Astrocyte (in vitro differentiated cells and primary cell): ENCODE data around the gene TADA2A. TPM values are rescaled to one million over a fixed set of nuclear protein-coding genes. Genes with fewer than 3 reads are reported as not detected.
"Not testable (repeated sequence)": the region's sequence is repeated elsewhere in the genome, so short reads cannot be mapped to it uniquely, and the experiment has no call there.

Experiments
- DNase-seq: peaks from one replicate; pipeline ENCODE4 v3.0.0-alpha.2; 2010; ENCODE audit warnings: low read depth
- FAIRE-seq: peaks from 2 replicates; lab custom pipeline; 2011; peaks lifted over from hg19 to GRCh38; lab: Jason Lieb, UNC
- H2AFZ ChIP-seq: 2 replicates; pipeline ENCODE4 v1.6.0; 2012; ENCODE audit warnings: low read depth, low read length, inconsistent platforms
- H3K27ac ChIP-seq: 2 replicates; pipeline ENCODE4 v1.5.1; 2011; ENCODE audit warnings: low read depth, low read length, inconsistent platforms
- H3K27me3 ChIP-seq: 2 replicates; pipeline ENCODE4 v1.6.0; 2011; ENCODE audit warnings: low read length, inconsistent platforms; ENCODE audit not compliant: insufficient read depth
- H3K36me3 ChIP-seq: 2 replicates; pipeline ENCODE4 v1.5.1; 2011; ENCODE audit warnings: low read length, inconsistent platforms; ENCODE audit not compliant: insufficient read depth
- H3K4me1 ChIP-seq: 2 replicates; pipeline ENCODE4 v1.5.1; 2011; ENCODE audit warnings: low read length, inconsistent platforms; ENCODE audit not compliant: insufficient read depth
- H3K4me2 ChIP-seq: 2 replicates; pipeline ENCODE4 v1.6.0; 2012; ENCODE audit warnings: low read length, inconsistent platforms
- H3K4me3 ChIP-seq: 2 replicates; pipeline ENCODE4 v1.5.1; 2011; ENCODE audit warnings: low read depth, mild to moderate bottlenecking, low read length, inconsistent platforms; ENCODE audit not compliant: insufficient read depth
- H3K79me2 ChIP-seq: 2 replicates; pipeline ENCODE4 v1.6.0; 2012; ENCODE audit warnings: mild to moderate bottlenecking, low read length, inconsistent platforms; ENCODE audit not compliant: insufficient read depth
- H3K9ac ChIP-seq: 2 replicates; pipeline ENCODE4 v1.6.0; 2012; ENCODE audit warnings: mild to moderate bottlenecking, low read length, inconsistent platforms
- H3K9me3 ChIP-seq: 2 replicates; pipeline ENCODE4 v1.5.1; 2012; ENCODE audit warnings: low read depth, mild to moderate bottlenecking, low read length, inconsistent platforms; ENCODE audit not compliant: insufficient read depth
- H4K20me1 ChIP-seq: 2 replicates; pipeline ENCODE4 v1.6.0; 2012; ENCODE audit warnings: low read length, inconsistent platforms; ENCODE audit not compliant: insufficient read depth
- H3K27ac Mint-ChIP-seq: one replicate; pipeline ENCODE4 v1.8.0; 2021; ENCODE audit warnings: mild to moderate bottlenecking, mixed read lengths; ENCODE audit not compliant: unreplicated experiment
- H3K27me3 Mint-ChIP-seq: one replicate; pipeline ENCODE4 v1.8.0; 2021; ENCODE audit warnings: low read depth, mixed read lengths; ENCODE audit not compliant: unreplicated experiment
- H3K36me3 Mint-ChIP-seq: one replicate; pipeline ENCODE4 v1.8.0; 2021; ENCODE audit warnings: low read depth, mixed read lengths; ENCODE audit not compliant: unreplicated experiment
- H3K4me1 Mint-ChIP-seq: one replicate; pipeline ENCODE4 v1.8.0; 2021; ENCODE audit warnings: low read depth, mixed read lengths; ENCODE audit not compliant: unreplicated experiment
- H3K4me3 Mint-ChIP-seq: one replicate; pipeline ENCODE4 v1.8.0; 2021; ENCODE audit warnings: mild to moderate bottlenecking, moderate library complexity, mixed read lengths; ENCODE audit not compliant: unreplicated experiment
- H3K9me3 Mint-ChIP-seq: one replicate; pipeline ENCODE4 v1.8.0; 2021; ENCODE audit warnings: mild to moderate bottlenecking, mixed read lengths; ENCODE audit not compliant: unreplicated experiment
- CTCF ChIP-seq: IDR thresholded peaks from 2 replicates; pipeline ENCODE4 v1.5.1; 2011; ENCODE audit warnings: low read depth, mild to moderate bottlenecking, inconsistent platforms, low read length, moderate library complexity; ENCODE audit not compliant: insufficient read depth
- EZH2 ChIP-seq: IDR thresholded peaks from 2 replicates; pipeline ENCODE4 v1.6.1; 2012; ENCODE audit warnings: mild to moderate bottlenecking, low read length, inconsistent platforms; ENCODE audit not compliant: insufficient read depth
- total RNA-seq: library from RNA; stranded (reverse); gene quantifications from 2 replicates; pipeline ENCODE4 v1.2.1, GENCODE V29; 2021

Gene TADA2A
- total RNA-seq, 1 donor from 2014 or later, result 14.0 TPM

DNA sequence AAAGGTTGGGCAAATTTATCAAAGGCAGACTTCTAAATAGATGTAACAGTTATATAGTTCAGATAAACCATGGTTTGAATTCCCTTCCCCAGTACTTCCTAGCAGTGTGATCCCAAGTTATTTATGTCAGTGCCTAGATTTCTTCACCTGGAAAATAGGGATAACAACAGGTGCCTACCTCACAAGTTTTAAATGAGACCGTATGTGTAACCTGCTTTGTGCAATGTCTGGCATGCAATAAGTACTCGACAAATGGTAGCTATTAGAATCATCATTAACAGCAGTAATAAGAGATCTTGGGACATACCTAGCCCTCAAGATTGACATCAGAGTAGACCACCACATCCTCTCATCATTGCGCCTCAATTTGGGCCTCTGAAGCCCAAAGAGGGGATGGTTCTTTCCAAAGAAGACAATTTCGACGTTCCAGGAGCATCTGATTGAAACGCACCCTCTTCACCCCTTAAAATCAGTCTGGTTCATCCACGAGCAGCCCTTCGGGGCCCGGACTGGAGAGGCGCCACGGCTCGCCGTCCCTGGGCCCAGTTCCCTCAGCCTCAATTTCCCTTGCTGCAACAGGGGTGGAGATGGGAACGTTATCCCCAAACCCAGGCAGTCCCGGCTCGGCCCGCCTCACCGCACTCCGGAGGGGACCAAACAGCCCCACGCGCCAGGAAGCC is 591 bp upstream of the TADA2A start:
- H3K36me3 Mint-ChIP-seq, result peaks cover 5% of the 10 kb centered on the region
- peak overlapping the region; percentile 98 for H3K4me3 Mint-ChIP-seq
- no peak for FAIRE-seq
- H3K4me3 ChIP-seq, result peak overlapping the region; percentile 90
- no peaks in the 10 kb centered on the region for H3K9me3 ChIP-seq
- TF ChIP-seq CTCF, result no peak
- no peak for TF ChIP-seq EZH2
- peak overlapping the region; percentile 87 for H3K4me2 ChIP-seq
- peaks cover 3% of the 10 kb centered on the region for H3K4me1 ChIP-seq
- peaks cover 2% of the 10 kb centered on the region for H3K36me3 ChIP-seq
- peak overlapping the region; percentile 95 for H2AFZ ChIP-seq
- peak overlapping the region; percentile 87 for H3K9ac ChIP-seq
- no peaks in the 10 kb centered on the region for H3K9me3 Mint-ChIP-seq
- H3K27ac Mint-ChIP-seq, result peak overlapping the region; percentile 92
- DNase-seq, result no peak
- peaks cover 7% of the 10 kb centered on the region for H4K20me1 ChIP-seq
- peak overlapping the region; percentile 88 for H3K27ac ChIP-seq
- H3K79me2 ChIP-seq, result peaks cover 57% of the 10 kb centered on the region
- no peaks in the 10 kb centered on the region for H3K27me3 Mint-ChIP-seq
- H3K27me3 ChIP-seq, result no peaks in the 10 kb centered on the region
- peaks cover 6% of the 10 kb centered on the region for H3K4me1 Mint-ChIP-seq

- not testable (repeated sequence) for H3K4me1 ChIP-seq, H3K27me3 ChIP-seq, H3K27ac Mint-ChIP-seq, H3K4me3 ChIP-seq, H3K36me3 Mint-ChIP-seq, H3K9ac ChIP-seq, H3K9me3 ChIP-seq, H3K9me3 Mint-ChIP-seq, H3K27ac ChIP-seq, DNase-seq, H2AFZ ChIP-seq, FAIRE-seq, H4K20me1 ChIP-seq, H3K27me3 Mint-ChIP-seq, H3K36me3 ChIP-seq, H3K4me1 Mint-ChIP-seq
- Histone ChIP-seq H3K4me2 (peak overlapping the region; percentile 90), H3K79me2 (peaks cover 55% of the 10 kb centered on the region)
- H3K4me3 Mint-ChIP-seq, result peak overlapping the region; percentile 91
Observed at GRCh38 chr17:37408145-37408479, 1.4 kb downstream of the TADA2A start.

GRCh38 chr17:37410357-37410756 is 3.7 kb downstream of the TADA2A start:
- Histone ChIP-seq H3K9me3 (no peaks in the 10 kb centered on the region), H3K27ac (no peak overlapping the region), H3K4me2 (no peak overlapping the region), H3K4me3 (no peak overlapping the region), H2AFZ (no peak overlapping the region), H3K79me2 (peaks cover 37% of the 10 kb centered on the region), H4K20me1 (peaks cover 10% of the 10 kb centered on the region), H3K27me3 (no peaks in the 10 kb centered on the region), H3K4me1 (peaks cover 1% of the 10 kb centered on the region), H3K9ac (no peak overlapping the region), H3K36me3 (peaks cover 17% of the 10 kb centered on the region)
- FAIRE-seq, result no peak
- no peak for DNase-seq
- H3K9me3 Mint-ChIP-seq, result no peaks in the 10 kb centered on the region
- TF ChIP-seq EZH2, result no peak
- no peak for TF ChIP-seq CTCF
- H3K4me1 Mint-ChIP-seq, result peaks cover 2% of the 10 kb centered on the region
- no peak overlapping the region for H3K4me3 Mint-ChIP-seq
- H3K36me3 Mint-ChIP-seq, result peaks cover 12% of the 10 kb centered on the region
- H3K27me3 Mint-ChIP-seq, result no peaks in the 10 kb centered on the region
- no peak overlapping the region for H3K27ac Mint-ChIP-seq
